HL-60 (cell line): ENCODE data around the gene OOEP.
"Not testable (repeated sequence)": the region's sequence is repeated elsewhere in the genome, so short reads cannot be mapped to it uniquely, and the experiment has no call there.

Source experiments
- CTCF ChIP-seq: IDR thresholded peaks from one replicate; pipeline ENCODE4 v1.5.1; 2011; ENCODE audit warnings: low read length, control low read depth, inconsistent platforms; ENCODE audit not compliant: insufficient read depth
- GABPA ChIP-seq: IDR thresholded peaks from 2 replicates; pipeline ENCODE4 v1.6.1; 2012; ENCODE audit warnings: low read depth
- POLR2AphosphoS5 ChIP-seq: IDR thresholded peaks from 2 replicates; pipeline ENCODE4 v1.6.1; 2012; ENCODE audit warnings: low read depth
- REST ChIP-seq: IDR thresholded peaks from 2 replicates; pipeline ENCODE4 v1.6.1; 2012; ENCODE audit warnings: low read depth; ENCODE audit not compliant: insufficient replicate concordance
- SPI1 ChIP-seq: IDR thresholded peaks from 2 replicates; pipeline ENCODE4 v1.6.1; 2012; ENCODE audit warnings: low read depth, mild to moderate bottlenecking, borderline replicate concordance

GRCh38 chr6:73381531-73381930, 11.8 kb upstream of the OOEP start:
- not testable (repeated sequence) for TF ChIP-seq REST, CTCF, GABPA, POLR2AphosphoS5, SPI1
